Mucosa of stomach (tissue), 1 donor: ENCODE measurements around the gene ABCA3.
"Not testable (repeated sequence)": the region's sequence is repeated elsewhere in the genome, so short reads cannot be mapped to it uniquely, and the experiment has no call there.

Experiments used
- H3K27me3 ChIP-seq: one replicate; pipeline ENCODE4 v1.7.0; 2013; ENCODE audit warnings: mild to moderate bottlenecking, low read length; ENCODE audit not compliant: control insufficient read depth, insufficient read depth
- H3K36me3 ChIP-seq: one replicate; pipeline ENCODE4 v1.7.0; 2013; ENCODE audit warnings: low read length; ENCODE audit not compliant: control insufficient read depth, insufficient read depth
- H3K4me1 ChIP-seq: one replicate; pipeline ENCODE4 v1.7.0; 2013; ENCODE audit warnings: mild to moderate bottlenecking, low read length; ENCODE audit not compliant: control insufficient read depth, insufficient read depth
- H3K4me3 ChIP-seq: one replicate; pipeline ENCODE4 v1.7.0; 2013; ENCODE audit warnings: low read length
- H3K9ac ChIP-seq: one replicate; pipeline ENCODE4 v1.7.0; 2013; ENCODE audit warnings: mild to moderate bottlenecking, low read length, moderate library complexity
- H3K9me3 ChIP-seq: one replicate; pipeline ENCODE4 v1.7.0; 2013; ENCODE audit warnings: mild to moderate bottlenecking, low read length, moderate library complexity; ENCODE audit not compliant: control insufficient read depth
- donor health status: Pancreatic carcinoma.

Gene ABCA3

DNA sequence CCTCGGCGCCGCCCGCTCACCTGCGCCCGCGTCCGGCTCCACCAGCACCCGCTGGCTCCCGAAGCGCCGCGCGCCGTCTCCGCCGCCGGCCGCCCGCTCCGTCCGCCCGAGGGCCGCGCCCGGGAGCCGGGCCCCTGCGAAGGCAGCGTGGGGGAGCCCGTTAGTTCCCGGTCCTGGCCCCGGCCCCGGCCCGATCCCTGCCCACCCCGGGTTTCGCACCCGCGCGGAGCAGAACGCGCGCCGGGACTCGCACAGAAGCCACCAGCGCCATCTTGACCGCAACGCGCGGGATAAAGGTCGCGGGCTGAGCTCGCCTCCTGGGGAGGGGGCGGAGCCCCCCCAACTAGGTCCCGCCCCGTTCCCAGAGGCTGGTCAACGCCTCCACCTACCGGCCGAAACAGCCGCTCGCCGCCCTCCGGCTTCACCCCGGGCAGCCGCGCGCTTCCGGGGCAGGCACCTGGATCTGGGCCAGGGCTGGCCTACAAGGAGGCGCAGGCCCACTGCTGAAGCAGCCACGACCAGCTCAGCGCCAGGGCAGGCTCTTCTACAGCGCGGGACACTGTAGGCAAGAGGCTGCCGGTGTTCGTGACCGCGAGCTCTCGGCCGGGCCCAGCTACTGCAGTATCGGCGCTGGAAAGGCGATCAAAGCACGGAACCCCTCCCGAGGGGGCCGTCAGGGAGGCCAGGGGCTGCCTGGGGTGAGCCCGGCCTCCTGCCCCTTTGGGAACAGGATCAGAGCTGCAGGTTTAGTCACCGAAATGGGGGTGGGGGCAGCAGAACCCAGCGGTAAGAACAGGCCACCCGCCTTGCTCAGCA is 89.0 kb downstream of the ABCA3 start, which contains the start of gene ECI1:
Gene ECI1, minus strand, starts transcription at position 292 of the 816 bp plus-strand sequence. Its CDS starts 21 bp downstream, at position 271.
- H3K9me3 ChIP-seq: no peaks in the 10 kb centered on the region
- peak within 1 kb of the TSS; percentile 71 for H3K4me3 ChIP-seq
- H3K4me1 ChIP-seq: peaks cover 17% of the 10 kb centered on the region
- peak within 1 kb of the TSS; percentile 69 for H3K9ac ChIP-seq
- no peaks in the 10 kb centered on the region for H3K27me3 ChIP-seq
- peaks cover 8% of the 10 kb centered on the region for H3K36me3 ChIP-seq

DNA sequence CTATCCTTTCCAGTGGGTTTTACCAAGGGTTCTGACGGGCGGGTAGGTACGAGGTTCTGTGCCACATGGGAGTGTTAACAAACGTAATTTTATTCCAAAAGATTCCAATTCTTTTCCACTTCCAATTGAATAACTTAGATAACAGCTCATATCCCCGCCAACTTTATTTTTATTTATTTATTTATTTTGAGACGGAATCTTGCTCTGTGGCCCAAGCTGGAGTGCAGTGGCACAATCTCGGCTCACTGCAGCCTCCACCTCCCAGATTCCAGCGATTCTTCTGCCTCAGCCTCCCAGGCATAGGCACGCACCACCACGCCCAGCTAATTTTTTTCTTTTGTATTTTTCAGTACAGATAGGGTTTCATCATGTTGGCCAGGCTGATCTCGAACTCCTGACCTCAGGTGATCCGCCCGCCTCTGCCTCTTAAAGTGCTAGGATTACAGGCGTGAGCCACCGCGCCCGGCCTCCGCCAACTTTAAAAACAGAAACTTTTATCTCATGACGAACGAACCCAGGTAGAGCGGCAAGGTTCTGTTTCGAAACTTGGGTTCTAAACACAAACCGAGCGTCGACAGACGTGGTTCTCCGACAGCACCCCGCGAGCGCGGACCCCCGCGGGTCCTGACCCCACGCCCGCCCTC is 89.8 kb downstream of the ABCA3 start:
- H3K9me3 ChIP-seq: no peaks in the 10 kb centered on the region
- peak overlapping the region; percentile 71 for H3K4me3 ChIP-seq
- H3K27me3 ChIP-seq: no peaks in the 10 kb centered on the region
- H3K36me3 ChIP-seq: peaks cover 14% of the 10 kb centered on the region
- peak overlapping the region; percentile 69 for H3K9ac ChIP-seq
- H3K4me1 ChIP-seq: peaks cover 17% of the 10 kb centered on the region

DNA sequence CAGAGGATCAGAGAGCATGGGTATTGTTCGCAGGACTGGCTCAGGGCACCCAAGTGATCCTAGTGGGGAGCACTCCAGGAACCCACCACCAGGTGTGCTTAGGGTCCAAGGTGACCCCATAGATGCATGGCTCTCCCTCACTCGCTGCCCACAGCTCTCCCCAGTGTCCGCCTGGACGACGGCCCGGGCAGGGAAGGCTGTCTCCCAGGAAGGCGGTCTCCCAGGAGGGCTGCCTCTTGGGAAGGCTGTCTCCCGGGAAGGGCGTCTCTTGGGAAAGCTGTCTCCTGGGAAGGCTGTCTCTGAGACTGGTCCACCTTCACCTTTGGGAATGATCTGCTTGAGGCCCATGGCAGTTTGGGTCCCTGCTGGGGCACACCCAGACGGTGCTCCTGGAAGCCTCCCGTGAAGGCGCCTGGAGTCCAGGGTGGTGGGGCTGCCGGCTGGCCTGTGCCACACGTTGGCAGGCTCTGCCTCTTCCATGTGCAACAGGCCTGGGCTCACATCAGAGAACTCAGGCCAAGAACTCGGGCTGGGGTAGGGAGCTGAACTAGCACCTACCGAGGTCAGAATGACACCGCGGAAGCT is 94.1 kb downstream of the ABCA3 start:
- peaks cover 19% of the 10 kb centered on the region for H3K36me3 ChIP-seq
- peaks cover 6% of the 10 kb centered on the region for H3K4me1 ChIP-seq
- no peaks in the 10 kb centered on the region for H3K27me3 ChIP-seq
- H3K4me3 ChIP-seq: no peak overlapping the region
- no peak overlapping the region for H3K9ac ChIP-seq
- no peaks in the 10 kb centered on the region for H3K9me3 ChIP-seq

DNA sequence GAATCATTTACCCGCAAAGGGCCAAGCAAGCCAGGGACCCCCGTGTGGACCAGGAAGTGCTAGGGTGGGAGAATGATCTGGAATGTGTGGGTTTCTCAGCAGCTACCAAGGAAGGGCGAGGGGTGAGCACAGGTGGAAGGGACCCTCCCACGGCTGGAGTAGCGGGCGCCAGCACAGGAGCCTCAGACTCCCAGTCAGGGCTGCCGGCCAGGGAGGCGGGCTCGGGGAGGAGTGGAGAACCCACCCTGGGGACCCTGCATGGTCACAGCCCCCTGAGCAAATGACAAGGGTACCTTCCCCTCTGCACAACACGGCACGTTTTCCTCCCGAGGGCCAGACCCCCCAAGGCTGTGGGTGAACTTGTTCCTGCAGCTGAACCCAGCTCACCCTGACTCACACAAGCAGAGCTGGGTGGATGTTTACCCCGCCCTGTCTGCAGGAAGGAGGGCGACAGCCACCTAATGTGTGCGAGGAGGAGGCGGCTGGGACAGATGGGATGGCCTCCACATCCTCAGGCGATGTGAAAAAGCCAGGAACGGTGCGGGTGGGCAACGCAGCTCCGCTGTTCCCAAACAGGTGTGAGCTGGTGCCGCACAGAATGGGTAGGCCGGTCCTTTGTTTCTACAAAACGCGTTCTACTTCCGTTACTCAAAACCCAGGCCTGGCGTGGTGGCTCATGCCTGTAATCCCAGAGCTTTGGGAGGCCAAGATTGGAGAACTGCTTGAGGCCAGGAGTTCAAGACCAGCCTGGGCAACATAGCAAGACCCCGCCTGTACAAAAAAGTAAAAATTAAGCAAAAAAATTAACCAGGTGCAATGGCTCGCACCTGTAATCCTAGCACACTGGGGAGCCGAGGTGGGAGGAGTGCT is 95.4 kb downstream of the ABCA3 start:
- H3K9ac ChIP-seq: no peak overlapping the region
- H3K4me3 ChIP-seq: no peak overlapping the region
- H3K9me3 ChIP-seq: no peaks in the 10 kb centered on the region
- H3K36me3 ChIP-seq: peaks cover 19% of the 10 kb centered on the region
- H3K27me3 ChIP-seq: no peaks in the 10 kb centered on the region
- H3K4me1 ChIP-seq: peaks cover 2% of the 10 kb centered on the region

DNA sequence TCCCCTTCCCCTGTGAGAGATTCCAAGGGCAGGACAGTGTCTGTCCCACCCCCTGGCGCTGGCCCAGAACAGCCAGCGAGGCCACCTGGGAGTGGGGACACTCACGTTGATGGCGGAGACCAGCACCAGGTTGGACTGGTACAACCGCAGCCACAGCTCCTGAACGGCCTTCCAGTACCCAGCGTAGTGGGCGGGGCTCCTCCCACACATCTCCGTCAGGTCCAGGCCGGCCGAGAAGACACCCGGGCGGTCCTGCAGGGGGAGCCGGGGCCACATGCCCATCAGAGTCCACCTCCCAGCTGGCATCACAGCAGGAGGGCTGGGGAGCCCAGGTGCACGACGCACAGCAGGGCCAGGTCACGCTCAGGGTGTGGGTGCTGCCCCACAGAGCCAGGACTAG is 96.2 kb downstream of the ABCA3 start:
- H3K4me1 ChIP-seq: no peaks in the 10 kb centered on the region
- H3K27me3 ChIP-seq: no peaks in the 10 kb centered on the region
- no peak overlapping the region for H3K4me3 ChIP-seq
- H3K9me3 ChIP-seq: no peaks in the 10 kb centered on the region
- H3K9ac ChIP-seq: no peak overlapping the region
- peaks cover 19% of the 10 kb centered on the region for H3K36me3 ChIP-seq

DNA sequence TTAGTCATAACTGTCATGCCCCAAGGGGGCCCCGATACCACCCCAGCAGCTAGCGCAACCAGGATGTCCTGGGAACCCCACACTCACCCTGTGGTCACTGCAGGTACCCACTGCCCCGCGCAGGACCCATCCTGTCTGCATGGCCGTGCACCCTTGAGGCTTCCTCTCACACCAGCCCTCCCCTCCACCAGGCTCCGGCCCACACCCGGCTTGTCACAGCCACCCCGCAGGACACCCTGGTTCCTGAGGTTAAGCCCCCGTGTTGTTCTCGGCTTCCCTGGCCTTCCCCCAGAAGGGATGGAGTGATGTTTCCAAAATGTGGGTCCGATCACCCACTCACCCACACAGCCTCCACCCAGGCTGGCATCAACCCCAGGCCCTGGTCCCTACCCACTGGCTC is 96.7 kb downstream of the ABCA3 start:
- Histone ChIP-seq H3K9ac (no peak overlapping the region), H3K4me1 (no peaks in the 10 kb centered on the region), H3K9me3 (no peaks in the 10 kb centered on the region), H3K4me3 (no peak overlapping the region), H3K36me3 (peaks cover 19% of the 10 kb centered on the region), H3K27me3 (no peaks in the 10 kb centered on the region)

DNA sequence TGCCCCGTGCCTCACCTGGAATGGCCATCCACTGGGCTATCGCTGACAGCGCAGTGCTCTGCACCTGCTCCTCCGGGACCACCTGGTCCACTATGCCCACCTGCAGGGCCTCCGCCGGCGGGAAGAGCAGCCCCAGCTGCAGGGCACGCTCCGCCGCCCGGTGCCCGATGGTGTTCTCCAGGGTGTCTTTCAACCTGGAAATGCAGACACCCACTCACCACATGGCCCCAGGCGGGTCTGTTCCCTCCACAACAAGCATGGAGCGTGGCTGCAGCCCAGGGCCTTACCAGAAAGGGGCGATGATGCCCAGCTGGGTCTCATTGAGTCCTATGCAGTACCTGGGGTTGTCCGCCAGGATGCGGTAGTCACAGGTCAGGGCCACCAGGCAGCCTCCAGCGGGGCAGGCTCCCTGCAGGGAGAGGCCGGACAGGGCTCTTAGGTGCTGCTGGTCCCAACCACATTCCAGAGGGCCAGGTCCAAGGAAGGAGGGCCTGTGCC is 97.4 kb downstream of the ABCA3 start:
- H3K9me3 ChIP-seq: no peaks in the 10 kb centered on the region

DNA sequence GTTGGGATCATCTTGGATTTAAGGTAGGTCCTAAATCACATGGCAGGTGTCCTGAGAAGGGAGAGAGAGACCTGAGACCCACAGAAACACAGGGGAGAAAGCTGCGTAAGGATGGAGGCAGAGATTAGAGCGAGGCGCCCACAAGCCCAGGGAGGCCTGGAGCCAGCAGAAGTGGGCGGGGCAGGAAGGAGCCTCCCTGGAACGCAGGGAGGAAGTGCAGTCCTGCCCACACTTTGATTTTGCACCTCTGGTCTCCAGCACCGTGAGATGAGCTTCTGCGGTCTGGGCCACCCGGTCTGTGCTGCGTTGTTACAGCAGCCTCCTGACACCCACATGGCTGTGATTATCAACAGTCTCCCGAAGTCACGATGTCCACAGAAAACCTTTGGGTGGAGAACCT is 97.9 kb downstream of the ABCA3 start:
- Histone ChIP-seq H3K9ac (no peak overlapping the region), H3K36me3 (peaks cover 19% of the 10 kb centered on the region)

More for the DNA sequence above, 97.4 kb downstream of the ABCA3 start:
- no peak overlapping the region for H3K4me3 ChIP-seq
- no peak overlapping the region for H3K9ac ChIP-seq
- H3K4me1 ChIP-seq: peaks cover 5% of the 10 kb centered on the region
- H3K36me3 ChIP-seq: peaks cover 19% of the 10 kb centered on the region
- peaks cover 4% of the 10 kb centered on the region for H3K27me3 ChIP-seq

DNA sequence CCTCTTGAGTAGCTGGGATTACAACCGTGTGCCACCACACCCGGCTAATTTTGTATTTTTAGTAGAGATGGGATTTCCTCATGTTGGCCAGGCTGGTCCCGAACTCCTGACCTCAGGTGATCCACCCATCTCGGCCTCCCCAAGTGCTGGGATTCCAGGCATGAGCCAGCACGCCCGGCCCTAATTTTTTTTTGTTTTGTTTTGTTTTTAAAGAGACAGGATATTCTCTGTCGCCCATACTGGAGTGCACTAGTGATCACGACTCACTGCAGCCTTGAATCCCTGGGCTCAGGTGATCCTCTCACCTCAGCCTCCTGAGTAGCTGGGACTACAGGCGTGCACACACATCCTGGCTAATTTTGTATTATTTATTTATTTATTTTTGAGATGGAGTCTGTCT is 100.2 kb downstream of the ABCA3 start:
- H3K4me3 ChIP-seq, H3K9me3 ChIP-seq, H3K9ac ChIP-seq: not testable (repeated sequence)
- Histone ChIP-seq H3K36me3 (peaks cover 14% of the 10 kb centered on the region), H3K4me1 (peaks cover 25% of the 10 kb centered on the region), H3K27me3 (peaks cover 27% of the 10 kb centered on the region)

More for the DNA sequence above, 97.9 kb downstream of the ABCA3 start:
- peaks cover 10% of the 10 kb centered on the region for H3K4me1 ChIP-seq
- H3K9me3 ChIP-seq: no peaks in the 10 kb centered on the region
- no peak overlapping the region for H3K4me3 ChIP-seq
- H3K27me3 ChIP-seq: peaks cover 8% of the 10 kb centered on the region

DNA sequence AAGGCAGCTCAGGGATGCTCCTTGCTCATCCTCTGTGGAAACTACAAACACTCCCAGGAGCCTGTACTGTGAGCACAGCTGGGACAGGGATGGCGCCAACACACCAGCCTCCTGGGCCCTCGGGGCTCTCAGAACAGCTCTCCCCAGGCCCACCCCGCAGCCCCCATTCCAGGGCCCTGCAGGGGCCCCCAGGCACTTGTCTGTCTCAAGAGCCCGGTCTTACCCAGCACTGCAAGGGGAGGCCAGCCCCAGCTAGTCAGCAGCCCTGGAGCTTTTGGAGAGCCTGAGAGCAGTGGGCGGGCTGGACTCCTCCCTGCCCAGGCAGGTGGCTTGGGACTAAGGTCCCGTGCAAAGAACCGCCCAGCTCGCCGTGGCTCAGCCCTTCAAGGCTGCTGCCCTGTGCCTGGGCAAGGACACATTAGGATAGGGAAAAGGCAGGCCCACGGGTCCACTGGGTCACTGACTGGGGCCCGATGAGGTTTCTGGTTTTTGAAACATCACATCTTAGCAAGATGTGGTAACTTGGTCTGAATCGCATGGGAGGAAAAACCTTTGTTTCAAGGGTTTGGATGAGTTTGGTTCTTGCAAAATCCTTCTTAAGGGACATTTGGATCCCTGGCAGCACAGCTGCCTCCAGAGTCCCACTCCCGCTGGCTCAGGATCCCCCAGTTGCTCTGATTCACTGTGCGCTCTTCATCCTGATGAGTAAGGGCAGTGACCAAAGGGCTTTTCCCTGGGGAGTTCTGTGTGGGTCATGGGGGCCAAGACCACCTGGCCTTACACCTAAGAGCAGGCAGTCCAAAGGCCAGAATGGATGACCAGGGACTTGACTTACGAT is 101.5 kb downstream of the ABCA3 start:
- peaks cover 14% of the 10 kb centered on the region for H3K36me3 ChIP-seq
- no peak overlapping the region for H3K9ac ChIP-seq
- H3K4me3 ChIP-seq: no peak overlapping the region
- no peaks in the 10 kb centered on the region for H3K9me3 ChIP-seq
- peaks cover 25% of the 10 kb centered on the region for H3K4me1 ChIP-seq
- H3K27me3 ChIP-seq: peaks cover 27% of the 10 kb centered on the region
